Urinary bladder (tissue), 4 donors: ENCODE measurements around the gene PRICKLE3. TPM values are rescaled to one million over a fixed set of nuclear protein-coding genes. Genes with fewer than 3 reads are reported as not detected.

ENCODE experiments used
- DNase-seq: peaks from one replicate; pipeline ENCODE4 v3.0.0-alpha.2; 2015; ENCODE audit errors: extremely low spot score
- H3K27ac ChIP-seq: one replicate; pipeline ENCODE4 v1.5.1; 2013; ENCODE audit warnings: low read depth, mild to moderate bottlenecking, moderate library complexity
- H3K36me3 ChIP-seq: one replicate; pipeline ENCODE4 v1.6.1; 2013; ENCODE audit warnings: mild to moderate bottlenecking, moderate library complexity; ENCODE audit not compliant: insufficient read depth
- H3K4me1 ChIP-seq: one replicate; pipeline ENCODE4 v1.6.1; 2013; ENCODE audit warnings: mild to moderate bottlenecking, moderate library complexity; ENCODE audit not compliant: insufficient read depth
- H3K4me3 ChIP-seq: one replicate; pipeline ENCODE4 v1.5.1; 2013; ENCODE audit warnings: low read depth, low read length
- WGBS: extraction: QIAGEN DNeasy Blood & Tissue Kit; methylation state at CpG from one replicate; pipeline ENCODE4 v1.1.7; 2013; 5-methylcytosine and 5-hydroxymethylcytosine counted together
- polyA plus RNA-seq: library from polyadenylated mRNA; stranded (reverse); fragments of 200-250 nt; gene quantifications from one replicate; pipeline ENCODE4 v1.2.3, GENCODE V29; 2013
- total RNA-seq: library from RNA; depleted of rRNA; stranded (reverse); fragments of >200 nt; gene quantifications from one replicate; pipeline ENCODE4 v1.2.3, GENCODE V29; 2014
- donor health status: healthy with polysubstance abuse.
- donor health status: healthy.

Gene PRICKLE3
- total and polyA plus RNA-seq, 2 donors, result 4.7 to 15.2 TPM

GRCh38 chrX:49214996-49215526 lies 28.9 kb upstream of the PRICKLE3 start:
- H3K36me3 ChIP-seq, result no peaks in the 10 kb centered on the region
- no peak overlapping the region for H3K4me3 ChIP-seq
- H3K4me1 ChIP-seq, result no peaks in the 10 kb centered on the region
- no peak overlapping the region for H3K27ac ChIP-seq
- WGBS, result 82% methylated on average over 14 of the region's 14 CpGs
- no peak for DNase-seq

DNA sequence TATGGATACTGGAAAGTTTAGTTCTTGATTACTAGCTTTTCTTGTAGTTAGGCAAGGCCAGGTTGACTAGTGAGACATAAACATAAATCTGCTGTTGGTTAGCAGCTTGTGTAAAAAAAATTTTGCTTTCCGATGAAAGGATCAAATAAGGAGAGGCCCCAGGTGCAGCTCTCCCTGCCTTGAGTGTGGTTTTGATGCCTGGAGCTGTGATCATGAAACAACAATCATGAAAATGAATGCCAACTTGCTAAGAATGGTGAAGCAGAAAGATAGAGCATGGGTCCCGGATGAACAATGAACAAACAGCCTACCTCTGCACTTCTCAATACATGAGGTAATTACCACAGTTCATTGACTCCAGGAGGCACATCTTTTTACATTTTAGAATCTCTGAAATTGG lies 28.2 kb upstream of the PRICKLE3 start:
- DNase-seq, result no peak
- Histone ChIP-seq H3K4me1 (no peaks in the 10 kb centered on the region), H3K36me3 (no peaks in the 10 kb centered on the region), H3K27ac (no peak overlapping the region), H3K4me3 (no peak overlapping the region)
- 77% methylated on average over 2 of the region's 2 CpGs for WGBS

- Histone ChIP-seq H3K4me1 (no peaks in the 10 kb centered on the region), H3K4me3 (no peak overlapping the region), H3K36me3 (no peaks in the 10 kb centered on the region), H3K27ac (no peak overlapping the region)
- WGBS, result 79% methylated on average over 1 of the region's 1 CpG
- DNase-seq, result no peak
Measured at GRCh38 chrX:49212861-49213260, 26.7 kb upstream of the PRICKLE3 start.

DNA sequence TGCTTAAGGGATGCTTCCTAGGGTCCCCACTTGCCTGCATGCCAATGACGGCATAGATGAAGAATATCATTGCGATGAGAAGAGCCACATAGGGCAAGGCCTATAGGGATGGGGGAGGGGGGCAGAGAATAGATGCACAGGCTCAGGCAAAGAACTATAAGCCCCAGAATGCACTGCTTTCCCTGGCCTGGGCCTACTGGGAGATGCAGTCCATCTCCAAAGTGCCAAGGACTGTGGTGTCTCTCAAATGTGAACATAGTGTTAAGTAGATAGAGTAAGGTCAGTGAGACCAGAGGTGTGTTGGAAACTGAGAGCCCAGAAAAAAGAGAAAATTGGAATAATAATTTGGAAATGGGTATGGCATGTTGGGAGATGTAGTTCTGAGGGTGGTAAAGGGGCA lies 26.0 kb upstream of the PRICKLE3 start:
- Histone ChIP-seq H3K27ac (no peak overlapping the region), H3K4me1 (no peaks in the 10 kb centered on the region), H3K36me3 (no peaks in the 10 kb centered on the region), H3K4me3 (no peak overlapping the region)
- WGBS, result 90% methylated on average over 2 of the region's 2 CpGs
- no peak for DNase-seq

- no peak overlapping the region for H3K27ac ChIP-seq
- 85% methylated on average over 9 of the region's 9 CpGs for WGBS
- no peak for DNase-seq
- H3K4me1 ChIP-seq, result no peaks in the 10 kb centered on the region
- H3K36me3 ChIP-seq, result no peaks in the 10 kb centered on the region
- no peak overlapping the region for H3K4me3 ChIP-seq
Measured at GRCh38 chrX:49211074-49211473, 24.9 kb upstream of the PRICKLE3 start.

DNA sequence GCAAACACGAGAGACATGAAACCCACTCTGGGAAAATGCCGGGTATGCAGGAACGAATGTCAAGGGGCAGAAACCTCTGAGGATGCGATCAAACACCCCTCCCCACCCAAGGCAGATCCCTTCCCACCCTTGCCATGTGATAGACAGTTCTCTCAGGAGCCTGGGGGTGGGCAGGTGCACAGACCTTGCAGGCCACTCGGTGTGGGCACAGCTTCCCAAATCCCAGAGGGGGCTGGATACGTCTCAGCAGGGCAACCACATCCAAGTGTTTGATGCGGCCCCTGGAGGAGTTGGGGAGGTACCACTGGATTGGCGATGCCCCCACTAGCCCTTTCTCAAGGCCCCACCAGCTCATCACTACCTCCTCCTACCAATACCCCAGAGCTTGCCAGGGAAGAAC lies 24.2 kb upstream of the PRICKLE3 start:
- WGBS, result 74% methylated on average over 8 of the region's 8 CpGs
- H3K36me3 ChIP-seq, result no peaks in the 10 kb centered on the region
- no peak for DNase-seq
- no peak overlapping the region for H3K27ac ChIP-seq
- H3K4me3 ChIP-seq, result no peak overlapping the region
- no peaks in the 10 kb centered on the region for H3K4me1 ChIP-seq

GRCh38 chrX:49209434-49210251 lies 23.5 kb upstream of the PRICKLE3 start:
- WGBS, result 22% methylated on average over 28 of the region's 28 CpGs
- Histone ChIP-seq H3K4me3 (no peak overlapping the region), H3K27ac (no peak overlapping the region), H3K4me1 (no peaks in the 10 kb centered on the region), H3K36me3 (no peaks in the 10 kb centered on the region)
- DNase-seq, result no peak

DNA sequence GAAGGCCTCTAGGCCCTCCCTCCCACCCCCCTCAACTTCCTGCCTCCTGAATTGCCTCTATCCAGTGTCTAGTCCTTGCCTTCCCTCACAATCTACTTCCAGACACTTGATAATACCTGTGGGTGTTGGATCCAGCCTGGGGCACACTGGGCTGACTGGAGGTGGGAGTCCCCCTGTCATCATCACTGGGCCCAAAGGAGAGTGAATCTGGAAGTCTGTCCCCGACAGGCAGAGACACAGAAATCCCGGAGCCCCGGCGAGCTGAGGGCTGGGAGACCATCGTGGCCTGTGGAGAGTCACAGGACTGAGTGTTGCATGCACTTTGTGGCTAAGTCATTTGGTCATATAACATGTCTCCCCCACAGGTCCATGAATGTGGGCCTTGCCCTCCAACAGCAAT lies 22.2 kb upstream of the PRICKLE3 start:
- Histone ChIP-seq H3K4me1 (no peaks in the 10 kb centered on the region), H3K4me3 (no peak overlapping the region), H3K27ac (no peak overlapping the region), H3K36me3 (no peaks in the 10 kb centered on the region)
- DNase-seq, result no peak
- 88% methylated on average over 5 of the region's 5 CpGs for WGBS

DNA sequence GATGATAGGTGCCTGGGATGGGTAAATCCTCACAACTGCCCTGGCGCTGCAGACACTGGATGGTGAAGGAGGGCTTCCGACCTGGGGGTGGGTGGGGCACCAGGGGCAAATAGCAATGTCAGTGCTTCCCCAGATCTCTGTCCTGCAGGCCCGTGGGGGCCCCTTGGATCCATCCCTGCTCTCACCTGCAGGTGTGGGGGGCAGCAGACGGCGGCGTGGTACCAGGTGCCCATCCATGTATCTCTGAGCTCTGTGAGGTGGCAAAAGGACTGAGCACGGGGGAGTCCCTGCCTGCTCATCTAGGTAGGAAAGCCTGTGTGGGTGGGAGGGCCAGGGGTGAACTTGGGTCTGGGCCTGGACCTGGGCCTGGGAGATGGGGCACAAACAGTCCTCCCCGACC lies 20.4 kb upstream of the PRICKLE3 start:
- Histone ChIP-seq H3K4me1 (no peaks in the 10 kb centered on the region), H3K36me3 (no peaks in the 10 kb centered on the region), H3K4me3 (no peak overlapping the region), H3K27ac (no peak overlapping the region)
- DNase-seq, result no peak
- 86% methylated on average over 8 of the region's 8 CpGs for WGBS

DNA sequence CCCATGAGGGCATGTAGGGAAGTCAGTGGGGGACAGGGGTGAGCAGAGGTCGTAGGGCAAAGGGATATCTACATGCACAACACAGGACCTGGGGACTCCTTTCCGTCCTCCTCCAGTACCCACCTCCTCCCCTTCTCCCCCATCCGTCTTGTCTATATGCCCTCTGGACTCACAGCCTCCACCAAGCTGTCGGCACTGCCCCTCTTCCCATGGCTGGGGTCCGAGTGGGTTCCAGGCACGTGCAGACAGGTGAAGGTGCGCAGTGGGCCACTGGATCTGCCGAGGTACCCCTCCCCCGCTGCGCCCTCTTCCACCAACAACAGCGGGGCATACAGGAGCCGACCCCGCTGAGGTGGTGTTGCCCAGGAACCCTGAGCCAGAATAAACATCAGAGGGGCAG lies 19.3 kb upstream of the PRICKLE3 start:
- H3K4me1 ChIP-seq, result no peaks in the 10 kb centered on the region
- no peak for DNase-seq
- no peaks in the 10 kb centered on the region for H3K36me3 ChIP-seq
- WGBS, result 84% methylated on average over 13 of the region's 13 CpGs
- no peak overlapping the region for H3K4me3 ChIP-seq
- no peak overlapping the region for H3K27ac ChIP-seq

DNA sequence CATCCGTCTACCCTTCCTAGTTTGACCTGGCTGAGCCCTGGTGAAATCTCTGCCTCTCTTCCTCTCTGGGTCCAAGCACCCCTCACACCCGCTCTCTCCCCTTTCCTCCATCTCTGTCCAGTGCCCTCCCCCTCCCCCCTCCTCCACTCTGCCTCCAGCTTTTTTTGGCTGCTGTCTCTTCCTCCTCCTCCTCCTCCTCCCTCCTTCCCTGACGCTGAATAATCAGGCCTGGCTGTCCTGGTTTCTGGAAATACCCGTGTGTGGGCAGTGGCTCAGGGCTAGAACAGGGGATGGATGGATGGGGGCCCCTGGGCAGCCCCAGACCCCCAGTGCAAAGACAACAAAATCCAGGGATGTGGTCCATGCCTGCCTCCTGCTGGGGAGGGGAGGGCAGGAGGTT lies 18.5 kb upstream of the PRICKLE3 start:
- no peak for DNase-seq
- Histone ChIP-seq H3K27ac (no peak overlapping the region), H3K4me3 (no peak overlapping the region), H3K4me1 (no peaks in the 10 kb centered on the region), H3K36me3 (no peaks in the 10 kb centered on the region)
- 46% methylated on average over 4 of the region's 4 CpGs for WGBS

DNA sequence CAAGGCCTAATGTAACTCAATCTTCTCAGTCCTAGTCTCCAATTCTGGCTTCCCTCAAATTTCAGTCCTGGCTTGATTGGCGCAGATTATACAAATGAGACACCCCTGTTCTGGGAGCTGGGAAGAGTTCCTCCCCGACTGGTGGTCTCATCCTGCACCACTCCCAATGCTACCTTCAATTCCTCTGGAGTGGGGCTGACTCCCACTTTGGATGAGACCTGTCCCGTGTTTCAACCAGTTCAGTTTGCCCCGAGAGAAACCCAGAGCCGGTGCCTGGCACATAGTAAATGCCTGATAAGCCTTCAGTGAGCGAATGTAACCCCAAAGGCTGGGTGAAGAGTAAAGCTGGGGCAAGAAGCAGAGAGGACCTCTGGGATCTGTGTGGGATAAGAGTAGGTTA lies 17.8 kb upstream of the PRICKLE3 start:
- WGBS, result 86% methylated on average over 6 of the region's 6 CpGs

DNA sequence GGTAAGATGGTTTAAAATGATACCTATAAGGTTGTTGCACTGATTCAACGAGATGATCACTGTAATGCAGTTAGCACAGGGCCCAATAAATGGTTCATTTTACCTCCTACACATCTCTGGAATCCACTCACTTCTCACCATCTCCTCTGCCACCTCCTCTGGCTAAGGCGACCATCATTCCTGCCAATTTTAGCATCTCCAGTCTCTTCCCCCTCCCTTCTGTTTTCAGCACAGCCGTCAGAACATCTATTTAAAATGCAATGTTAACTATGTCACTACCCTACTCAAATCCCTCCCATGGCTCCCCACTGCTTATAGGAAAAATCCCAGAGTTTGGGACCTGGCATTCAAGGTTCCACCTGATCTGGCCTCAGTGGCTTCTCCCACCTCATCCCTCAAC lies 17.4 kb upstream of the PRICKLE3 start:
- 61% methylated on average over 3 of the region's 3 CpGs for WGBS

More for the DNA sequence above, 17.8 kb upstream of the PRICKLE3 start:
- no peak overlapping the region for H3K4me3 ChIP-seq
- DNase-seq, result no peak
- H3K36me3 ChIP-seq, result no peaks in the 10 kb centered on the region
- H3K4me1 ChIP-seq, result no peaks in the 10 kb centered on the region
- H3K27ac ChIP-seq, result no peak overlapping the region

GRCh38 chrX:49202022-49202421 lies 15.8 kb upstream of the PRICKLE3 start:
- no peak for DNase-seq
- Histone ChIP-seq H3K4me1 (no peaks in the 10 kb centered on the region), H3K27ac (no peak overlapping the region), H3K4me3 (no peak overlapping the region), H3K36me3 (no peaks in the 10 kb centered on the region)
- WGBS, result 74% methylated on average over 2 of the region's 2 CpGs

More for the DNA sequence above, 17.4 kb upstream of the PRICKLE3 start:
- no peak overlapping the region for H3K4me3 ChIP-seq
- H3K4me1 ChIP-seq, result no peaks in the 10 kb centered on the region
- H3K36me3 ChIP-seq, result no peaks in the 10 kb centered on the region
- H3K27ac ChIP-seq, result no peak overlapping the region
- DNase-seq, result no peak
